ENCODE measurements around the gene MSI2.

MSI2 gene

GRCh38 chr17:57589151-57590034 lies 333.1 kb downstream of the MSI2 start:
- no peak for DNase-seq

- no peak for DNase-seq
Measured at GRCh38 chr17:57593739-57594462, 337.6 kb downstream of the MSI2 start.

GRCh38 chr17:57594767-57595166 lies 338.4 kb downstream of the MSI2 start:
- DNase-seq = no peak

- DNase-seq = no peak
Measured at GRCh38 chr17:57595426-57595825, 339.1 kb downstream of the MSI2 start.

DNA sequence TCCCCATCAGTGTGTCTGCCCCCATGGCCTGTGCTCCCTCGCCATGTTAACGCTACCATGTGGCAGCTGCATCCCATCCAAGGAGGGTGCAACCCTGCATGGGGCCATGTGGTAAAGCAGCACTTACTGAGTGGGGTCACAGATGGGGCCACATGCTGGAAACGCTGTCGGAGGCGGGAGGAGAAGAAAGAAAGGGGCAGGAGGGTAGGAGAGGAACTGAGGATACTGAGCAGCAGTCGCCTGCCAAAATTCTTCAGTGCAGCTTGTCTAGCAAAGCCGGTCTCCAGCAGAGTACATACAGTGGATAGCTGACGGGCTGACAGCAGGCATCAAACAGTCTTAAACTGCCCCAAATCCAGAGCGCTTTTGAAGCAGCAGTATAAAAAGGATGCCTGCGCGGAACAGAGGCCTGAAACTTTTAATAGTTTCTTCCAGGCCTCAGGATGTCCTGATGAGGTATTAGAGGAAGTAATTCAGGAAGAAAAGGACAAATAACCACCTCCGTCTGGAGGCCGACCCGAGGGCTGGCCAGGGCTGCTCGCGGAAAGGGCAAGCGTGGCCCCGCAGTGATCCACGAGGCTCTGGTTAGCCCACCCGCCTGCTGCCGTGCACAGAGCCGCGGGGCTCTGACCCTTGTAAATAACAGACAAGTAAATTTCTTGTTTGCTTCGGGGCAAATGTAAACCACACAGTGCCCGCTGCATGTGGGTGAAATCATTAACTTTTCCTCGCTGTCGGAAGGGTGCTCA lies 339.8 kb downstream of the MSI2 start:
- DNase-seq = no peak

- DNase-seq = no peak
Measured at GRCh38 chr17:57597101-57597500, 340.8 kb downstream of the MSI2 start.

DNA sequence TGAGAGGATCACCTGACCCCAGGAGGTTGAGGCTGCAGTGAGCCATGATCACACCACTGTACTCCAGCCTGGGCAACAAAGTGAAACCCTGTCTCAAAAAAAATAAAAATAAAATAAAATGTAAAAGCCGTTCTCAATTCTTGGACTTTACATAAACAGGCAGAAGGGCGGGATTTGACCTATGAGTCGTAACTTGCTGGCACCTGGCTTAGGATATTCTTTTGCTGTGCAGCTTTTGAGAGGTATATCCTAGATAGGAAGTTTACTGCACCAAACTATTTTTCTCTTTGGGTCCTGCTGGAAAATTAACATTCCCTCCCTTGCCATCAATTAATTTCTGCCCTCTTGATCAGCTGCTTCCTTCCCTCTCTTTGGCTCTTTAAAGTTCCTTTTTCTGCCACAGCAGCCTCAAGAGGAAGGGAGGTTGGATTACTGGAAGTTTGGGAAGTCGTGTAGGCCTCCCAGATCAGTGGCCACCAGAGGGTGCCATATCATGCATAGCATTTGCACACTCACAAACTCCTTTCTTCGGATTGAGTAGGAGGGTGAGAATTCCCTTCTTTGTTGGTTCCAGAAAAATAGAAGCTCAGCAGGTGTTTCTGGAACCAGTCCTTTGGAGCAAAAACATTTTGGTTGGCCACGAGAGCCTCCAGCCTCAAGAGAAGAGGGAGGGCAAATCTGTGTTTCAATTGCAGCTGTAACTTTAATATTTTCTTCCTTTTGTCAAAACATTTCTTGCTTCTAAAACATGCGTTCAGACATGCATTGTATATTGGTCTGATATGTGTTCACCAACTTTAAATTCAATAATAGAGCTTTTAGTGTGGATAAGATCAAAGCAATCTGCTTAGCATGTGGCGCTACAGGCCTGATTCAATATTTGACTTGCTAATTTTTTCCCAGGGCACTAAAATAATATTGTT lies 341.5 kb downstream of the MSI2 start:
- DNase-seq = peak; percentile 26 to 33

DNA sequence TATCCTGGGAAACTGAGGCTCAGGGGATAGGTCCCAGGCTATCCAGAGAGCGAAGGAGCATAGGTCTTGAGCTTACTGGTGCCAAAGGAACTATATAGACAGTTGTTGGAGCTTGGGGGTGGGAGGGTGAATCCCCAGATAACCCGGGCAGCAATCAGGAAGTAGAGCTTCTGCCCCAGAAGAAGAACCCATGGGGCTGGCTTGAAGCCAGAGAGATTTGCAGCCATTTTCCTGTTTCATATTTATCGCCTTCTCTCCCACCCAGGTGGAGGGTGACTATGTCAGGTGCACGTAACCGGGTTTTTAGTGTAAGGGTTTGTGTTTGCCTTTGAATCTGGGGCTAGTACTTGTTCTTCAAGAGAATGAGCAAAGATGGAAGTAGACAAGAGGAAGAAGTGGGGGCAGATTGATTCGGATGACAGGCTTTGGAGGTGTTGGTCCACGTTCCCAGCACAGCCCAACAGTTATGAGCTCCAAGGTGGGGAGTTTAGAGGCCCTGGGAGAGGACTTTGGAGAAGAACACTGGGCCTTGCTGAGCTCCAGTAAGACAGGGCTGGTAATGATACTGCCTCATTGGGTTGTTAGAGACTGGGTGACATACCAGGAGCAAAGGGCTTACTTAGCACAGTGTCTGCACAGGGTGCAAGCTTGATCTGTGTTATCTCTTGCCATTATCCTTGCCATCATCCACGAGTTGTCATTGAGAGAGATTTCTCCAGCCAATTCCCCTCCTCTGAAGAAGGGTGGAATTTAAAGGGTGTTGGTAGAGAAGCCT lies 343.1 kb downstream of the MSI2 start:
- peak; percentile 36 to 39 for DNase-seq

DNA sequence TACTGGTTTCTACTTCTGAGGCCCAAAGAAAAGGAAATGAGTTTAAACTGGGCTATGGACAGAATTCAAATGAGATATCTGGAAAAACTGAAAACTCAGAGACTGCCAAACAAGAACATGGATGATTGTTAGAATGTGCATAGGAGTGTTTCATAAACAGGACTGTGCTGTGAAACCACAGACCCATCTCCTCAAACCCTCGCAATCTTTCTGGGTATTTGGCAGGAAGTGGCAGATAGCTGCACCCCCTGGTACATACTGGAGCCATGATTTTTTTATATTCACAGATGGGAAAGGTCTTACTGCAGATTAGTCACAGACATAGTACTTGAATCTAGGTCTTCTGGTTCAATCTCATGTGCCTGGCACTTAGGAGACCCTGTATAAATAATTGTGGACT lies 343.8 kb downstream of the MSI2 start:
- peak; percentile 60 to 71 for DNase-seq

GRCh38 chr17:57601143-57601735 lies 344.9 kb downstream of the MSI2 start:
- peak; percentile 21 to 24 for DNase-seq

DNA sequence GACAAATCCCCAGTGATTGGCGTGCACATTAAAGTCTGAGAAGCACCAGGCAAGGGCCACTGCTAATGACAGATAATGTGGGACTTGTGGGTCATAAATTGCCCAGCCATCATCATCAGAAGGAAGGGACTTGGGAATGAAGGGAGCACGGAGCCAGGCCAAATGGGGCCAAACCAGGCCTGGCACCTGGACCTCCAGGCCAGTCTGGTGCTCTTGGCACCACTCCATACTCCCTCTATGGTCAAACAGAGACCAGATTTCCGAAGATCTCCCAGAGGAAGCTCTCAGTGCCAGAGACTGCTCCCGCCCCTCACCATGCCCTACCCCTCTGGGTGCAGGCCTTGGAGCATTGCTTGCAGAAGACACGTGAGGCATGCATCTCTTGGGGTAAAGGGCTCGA lies 346.6 kb downstream of the MSI2 start:
- DNase-seq = no peak

DNA sequence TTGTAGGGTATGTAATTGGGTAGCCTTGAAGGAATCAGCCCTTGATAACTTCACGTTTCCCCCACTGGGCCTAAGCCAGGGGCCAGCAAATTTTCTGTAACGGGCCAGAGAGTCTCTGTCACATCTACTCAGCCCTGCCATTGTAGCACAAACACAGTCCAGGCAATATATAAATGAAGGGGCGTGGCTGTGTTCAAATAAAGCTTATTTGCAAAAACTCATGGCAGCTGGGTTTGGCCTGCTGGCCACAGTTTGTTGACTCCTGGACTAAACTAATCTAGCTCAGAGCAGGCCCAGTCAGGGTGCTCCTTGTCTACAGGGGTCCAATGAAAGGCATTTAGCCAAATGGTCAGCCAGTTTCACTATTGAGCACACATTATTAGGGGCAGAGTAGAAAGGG lies 347.2 kb downstream of the MSI2 start:
- DNase-seq = no peak

- DNase-seq = peak; percentile 83 to 86
Measured at GRCh38 chr17:57603978-57604377, 347.7 kb downstream of the MSI2 start.

DNA sequence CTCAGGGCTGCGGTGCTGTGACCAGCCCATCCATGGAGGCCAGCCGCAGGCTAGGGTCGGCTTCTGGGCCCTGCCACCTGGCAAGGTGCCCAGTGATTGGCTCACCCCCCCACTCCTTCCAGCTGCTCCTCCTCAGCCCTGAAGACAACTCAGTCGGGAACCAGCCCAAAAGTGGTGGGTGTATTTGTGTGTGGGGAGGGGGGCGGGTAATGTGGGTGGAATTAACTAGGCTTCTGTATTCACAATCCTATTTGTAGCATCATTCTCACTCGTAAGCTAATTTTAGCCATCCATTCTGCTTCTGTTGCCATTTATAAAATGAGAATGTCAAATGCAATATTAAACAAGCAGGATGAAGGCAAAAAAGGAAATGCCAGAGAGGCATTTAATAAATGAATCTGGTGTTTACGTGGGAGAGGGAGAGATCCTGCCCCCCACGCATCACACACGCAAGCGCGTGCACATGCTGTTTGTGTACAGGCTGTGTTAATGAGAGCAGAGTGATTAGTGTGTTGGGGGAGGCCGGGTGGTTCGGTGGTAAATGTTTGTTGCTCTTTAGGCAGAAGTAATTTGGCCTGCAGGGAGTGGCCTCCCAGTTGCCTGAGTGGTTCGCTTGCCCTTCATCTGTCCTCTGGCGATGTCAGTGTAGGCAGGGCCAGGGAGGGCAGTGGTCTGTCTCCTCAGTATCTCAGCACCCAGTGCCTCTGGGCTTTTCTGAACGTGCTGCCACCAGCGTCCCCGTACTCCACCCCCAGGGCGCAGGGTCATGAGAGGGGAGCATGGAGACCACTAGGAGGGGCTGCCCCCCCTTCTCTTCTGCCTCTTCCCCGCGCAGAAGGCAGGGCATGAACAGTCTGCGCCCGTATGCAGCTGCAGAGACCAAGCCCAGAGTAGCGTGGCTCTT lies 348.7 kb downstream of the MSI2 start:
- DNase-seq = peak; percentile 56 to 65

- DNase-seq = no peak
Measured at GRCh38 chr17:57605675-57606105, 349.4 kb downstream of the MSI2 start.

- DNase-seq = peak in 1 of 2 donors; percentile 2
Measured at GRCh38 chr17:57606111-57606875, 350.0 kb downstream of the MSI2 start.

DNA sequence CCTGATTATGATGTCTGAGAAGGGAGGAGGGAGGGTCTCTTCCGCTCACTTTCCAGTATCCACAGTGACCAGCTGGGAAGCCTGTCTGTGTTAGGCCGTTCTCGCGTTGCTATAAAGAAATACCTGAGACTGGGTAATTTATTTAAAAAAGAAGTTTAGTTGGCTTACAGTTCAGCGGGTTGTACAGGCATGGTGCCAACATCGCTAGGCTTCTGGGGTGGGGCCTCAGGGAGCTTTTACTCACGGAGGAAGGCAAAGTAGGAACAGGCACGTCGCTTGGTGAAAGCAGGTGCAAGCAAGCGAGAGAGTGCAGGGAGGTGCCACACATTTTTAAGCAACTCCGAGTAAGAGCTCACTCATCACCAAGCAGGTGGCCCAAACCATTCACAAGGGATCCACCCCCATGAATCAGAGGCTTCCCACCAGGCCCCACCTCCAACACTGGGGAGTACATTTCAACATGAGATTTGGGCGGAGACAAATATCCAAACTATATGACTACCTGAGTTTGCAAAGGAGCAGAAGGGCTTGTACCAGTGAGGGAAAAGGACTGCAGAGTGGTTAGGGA lies 351.3 kb downstream of the MSI2 start:
- DNase-seq = no peak

GRCh38 chr17:57608369-57609124 lies 352.2 kb downstream of the MSI2 start:
- no peak for DNase-seq

Measured in CD4-positive, alpha-beta T cell treated with Interleukin-4 for 1 hour (primary cell).